Trophoblast cell (in vitro differentiated cells and primary cell): ENCODE data around the gene CORO6.
A peak's percentile ranks its signal among the peaks of the same experiment; 100 is the strongest.

Experiments
- DNase-seq, 2 donors: peaks; one replicate each; pipeline ENCODE4 v3.0.0-alpha.2; 2016
- H2AFZ ChIP-seq: 2 replicates; pipeline ENCODE4 v1.6.1; 2013; ENCODE audit warnings: low read length, moderate library complexity, mild to moderate bottlenecking; ENCODE audit not compliant: insufficient read depth, poor library complexity
- H2AK5ac ChIP-seq: 2 replicates; pipeline ENCODE4 v1.6.1; 2013; ENCODE audit warnings: mild to moderate bottlenecking, low read length
- H2BK120ac ChIP-seq: 2 replicates; pipeline ENCODE4 v1.6.1; 2013; ENCODE audit warnings: low read length, mild to moderate bottlenecking, moderate library complexity; ENCODE audit not compliant: insufficient read depth, poor library complexity
- H2BK12ac ChIP-seq: 2 replicates; pipeline ENCODE4 v1.6.1; 2013; ENCODE audit warnings: mild to moderate bottlenecking, low read length, moderate library complexity
- H2BK5ac ChIP-seq: 2 replicates; pipeline ENCODE4 v1.6.1; 2013; ENCODE audit warnings: low read length, low read depth, moderate library complexity, mild to moderate bottlenecking; ENCODE audit not compliant: poor library complexity
- H3K14ac ChIP-seq: 2 replicates; pipeline ENCODE4 v1.6.1; 2013; ENCODE audit warnings: mild to moderate bottlenecking, low read length
- H3K18ac ChIP-seq: 2 replicates; pipeline ENCODE4 v1.6.1; 2013; ENCODE audit warnings: mild to moderate bottlenecking, low read length
- H3K23ac ChIP-seq: 2 replicates; pipeline ENCODE4 v1.6.1; 2013; ENCODE audit warnings: low read length
- H3K27ac ChIP-seq: 2 replicates; pipeline ENCODE4 v1.5.1; 2013; ENCODE audit warnings: low read depth, mild to moderate bottlenecking, inconsistent platforms, low read length, moderate library complexity
- H3K27me3 ChIP-seq: 2 replicates; pipeline ENCODE4 v1.6.1; 2013; ENCODE audit warnings: inconsistent platforms, mild to moderate bottlenecking, low read length, moderate library complexity; ENCODE audit not compliant: insufficient read depth
- H3K36me3 ChIP-seq, 2 experiments: 1 replicate in 1 of 2; 2 replicates in 1 of 2; pipeline ENCODE4 v1.6.1; 2013; ENCODE audit warnings: low read length in 2 of 2, mild to moderate bottlenecking in 2 of 2, moderate library complexity in 1 of 2; ENCODE audit not compliant: insufficient read depth in 2 of 2, control insufficient read depth in 1 of 2
- H3K4ac ChIP-seq: 2 replicates; pipeline ENCODE4 v1.6.1; 2013; ENCODE audit warnings: low read depth, mild to moderate bottlenecking, low read length, moderate library complexity
- H3K4me1 ChIP-seq, 2 experiments: 1 replicate in 1 of 2; 2 replicates in 1 of 2; pipeline ENCODE4 v1.6.1; 2013; ENCODE audit warnings: low read length in 2 of 2, mild to moderate bottlenecking in 2 of 2, moderate library complexity in 1 of 2; ENCODE audit not compliant: insufficient read depth in 2 of 2, control insufficient read depth in 1 of 2
- H3K4me2 ChIP-seq: 2 replicates; pipeline ENCODE4 v1.6.1; 2013; ENCODE audit warnings: inconsistent platforms, mild to moderate bottlenecking, low read length, moderate library complexity
- H3K4me3 ChIP-seq: 2 replicates; pipeline ENCODE4 v1.5.1; 2013; ENCODE audit warnings: mild to moderate bottlenecking, low read depth, low read length, inconsistent platforms
- H3K79me1 ChIP-seq: one replicate; pipeline ENCODE4 v1.6.1; 2013; ENCODE audit warnings: low read length
- H3K79me2 ChIP-seq: 2 replicates; pipeline ENCODE4 v1.6.1; 2013; ENCODE audit warnings: low read length, mild to moderate bottlenecking; ENCODE audit not compliant: control insufficient read depth, insufficient read depth, poor library complexity
- H3K9ac ChIP-seq: 2 replicates; pipeline ENCODE4 v1.6.1; 2013; ENCODE audit warnings: mild to moderate bottlenecking, low read length
- H3K9me3 ChIP-seq: 2 replicates; pipeline ENCODE4 v1.6.1; 2013; ENCODE audit warnings: low read depth, mild to moderate bottlenecking, control low read depth, inconsistent platforms, low read length; ENCODE audit not compliant: insufficient read depth
- H4K12ac ChIP-seq: 2 replicates; pipeline ENCODE4 v1.6.1; 2013; ENCODE audit warnings: low read depth, mild to moderate bottlenecking, low read length, moderate library complexity
- H4K8ac ChIP-seq: 2 replicates; pipeline ENCODE4 v1.6.1; 2013; ENCODE audit warnings: low read depth, mild to moderate bottlenecking, low read length, moderate library complexity
- H4K91ac ChIP-seq: one replicate; pipeline ENCODE4 v1.6.1; 2013; ENCODE audit warnings: low read depth, mild to moderate bottlenecking, low read length, moderate library complexity
- WGBS: extraction: QIAGEN DNeasy Blood & Tissue Kit; methylation state at CpG from one replicate; pipeline ENCODE4 v1.1.7; 2013; ENCODE audit warnings: missing lambda C conversion rate; ENCODE audit not compliant: insufficient read length, insufficient coverage; ENCODE audit errors: extremely low coverage; 5-methylcytosine and 5-hydroxymethylcytosine counted together

CORO6 gene

DNA sequence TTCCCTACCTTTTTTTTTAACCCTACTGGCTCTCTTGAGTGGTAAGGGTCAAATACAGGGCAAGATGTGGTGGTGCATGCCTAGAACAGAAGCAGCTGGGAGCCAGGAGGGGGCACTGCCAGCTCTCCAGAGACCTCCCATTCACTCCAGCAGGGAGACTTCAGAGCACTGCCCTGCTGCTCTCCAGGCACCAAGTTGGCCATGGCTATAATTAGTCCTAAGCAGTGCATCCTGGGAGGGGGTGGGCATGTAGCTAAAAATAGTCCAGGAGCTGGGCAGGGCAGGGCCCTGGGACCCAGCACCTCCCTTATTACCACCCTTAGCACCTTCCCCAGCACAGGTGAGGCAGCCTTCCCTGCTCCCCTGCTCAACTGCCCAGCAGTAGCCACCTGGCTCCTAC is 3.5 kb downstream of the CORO6 start:
- peaks cover 47 to 62% of the 10 kb centered on the region in 2 experiments for H3K4me1 ChIP-seq
- no peak overlapping the region for H3K4me3 ChIP-seq
- no peaks in the 10 kb centered on the region for H3K36me3 ChIP-seq
- H3K18ac ChIP-seq: no peak overlapping the region
- no peak overlapping the region for H3K4me2 ChIP-seq
- H2BK120ac ChIP-seq: no peak overlapping the region
- peaks cover 3% of the 10 kb centered on the region for H3K79me2 ChIP-seq
- H4K12ac ChIP-seq: no peak overlapping the region
- H2AFZ ChIP-seq: no peak overlapping the region
- H2AK5ac ChIP-seq: no peak overlapping the region
- no peak overlapping the region for H2BK5ac ChIP-seq
- H2BK12ac ChIP-seq: peak overlapping the region; percentile 19
- peaks cover 16% of the 10 kb centered on the region for H3K79me1 ChIP-seq
- no peak overlapping the region for H4K8ac ChIP-seq
- H3K9ac ChIP-seq: no peak overlapping the region
- H3K4ac ChIP-seq: no peak overlapping the region
- peaks cover 5% of the 10 kb centered on the region for H3K9me3 ChIP-seq
- H3K23ac ChIP-seq: no peak overlapping the region
- peak in 1 of 2 donors; percentile 51 for DNase-seq
- peak overlapping the region; percentile 1 for H4K91ac ChIP-seq
- H3K27ac ChIP-seq: no peak overlapping the region
- H3K14ac ChIP-seq: no peak overlapping the region
- H3K27me3 ChIP-seq: peaks cover 16% of the 10 kb centered on the region

DNA sequence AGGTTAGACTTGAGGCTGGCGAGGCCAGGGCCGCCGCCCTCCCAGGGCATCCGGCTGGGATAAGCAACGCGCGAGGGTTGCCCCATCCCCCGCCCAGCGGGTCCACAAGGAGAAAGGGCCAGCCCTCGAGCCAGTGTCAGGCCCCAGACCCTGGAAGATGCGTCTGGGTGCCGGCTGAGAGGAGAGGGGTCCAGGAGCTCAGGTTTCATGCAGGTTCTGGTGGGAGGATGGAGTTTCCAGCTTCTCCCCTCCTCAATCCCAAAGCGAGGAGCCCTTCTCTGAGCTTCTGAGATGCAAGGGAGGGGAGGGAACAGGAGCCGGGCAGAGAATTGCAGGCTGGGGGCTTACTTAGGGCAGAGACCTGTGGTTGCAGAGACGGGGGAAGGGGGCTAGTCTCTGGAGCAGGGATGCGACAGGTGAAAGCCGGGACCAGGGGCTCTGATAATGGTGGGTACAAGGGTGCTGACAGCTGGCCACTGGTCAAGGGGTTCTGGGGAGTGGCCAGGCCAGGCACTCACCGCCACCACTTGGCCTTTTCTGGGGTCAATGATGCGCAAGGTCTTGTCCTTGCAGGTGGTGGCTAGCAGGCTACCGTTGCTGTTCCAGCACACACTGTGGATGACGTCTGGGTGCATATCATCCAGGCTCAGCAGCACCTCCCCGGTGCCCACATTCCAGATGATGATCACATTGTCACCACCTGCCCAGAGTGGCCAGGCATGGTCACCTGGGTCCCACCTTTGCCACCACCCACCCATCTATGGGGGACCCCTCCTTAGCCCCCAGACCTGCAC is 4.2 kb downstream of the CORO6 start:
- no peak for DNase-seq
- Histone ChIP-seq H3K14ac (no peak overlapping the region), H2AFZ (peak overlapping the region; percentile 46), H3K23ac (no peak overlapping the region), H3K4ac (no peak overlapping the region), H3K4me1 (peaks cover 45 to 61% of the 10 kb centered on the region in 2 experiments), H4K91ac (no peak overlapping the region), H3K4me3 (no peak overlapping the region), H3K9ac (no peak overlapping the region), H3K18ac (no peak overlapping the region), H2BK120ac (no peak overlapping the region), H3K79me1 (peaks cover 17% of the 10 kb centered on the region), H4K8ac (no peak overlapping the region), H2BK12ac (peak overlapping the region; percentile 38), H3K4me2 (peak overlapping the region; percentile 63), H4K12ac (no peak overlapping the region), H3K27ac (no peak overlapping the region), H2BK5ac (no peak overlapping the region), H3K27me3 (peaks cover 16% of the 10 kb centered on the region), H3K36me3 (no peaks in the 10 kb centered on the region), H3K9me3 (peaks cover 5% of the 10 kb centered on the region), H2AK5ac (peak overlapping the region; percentile 7), H3K79me2 (peaks cover 3% of the 10 kb centered on the region)
- no CpG with 5 or more reads among the region's 22 CpGs for WGBS

DNA sequence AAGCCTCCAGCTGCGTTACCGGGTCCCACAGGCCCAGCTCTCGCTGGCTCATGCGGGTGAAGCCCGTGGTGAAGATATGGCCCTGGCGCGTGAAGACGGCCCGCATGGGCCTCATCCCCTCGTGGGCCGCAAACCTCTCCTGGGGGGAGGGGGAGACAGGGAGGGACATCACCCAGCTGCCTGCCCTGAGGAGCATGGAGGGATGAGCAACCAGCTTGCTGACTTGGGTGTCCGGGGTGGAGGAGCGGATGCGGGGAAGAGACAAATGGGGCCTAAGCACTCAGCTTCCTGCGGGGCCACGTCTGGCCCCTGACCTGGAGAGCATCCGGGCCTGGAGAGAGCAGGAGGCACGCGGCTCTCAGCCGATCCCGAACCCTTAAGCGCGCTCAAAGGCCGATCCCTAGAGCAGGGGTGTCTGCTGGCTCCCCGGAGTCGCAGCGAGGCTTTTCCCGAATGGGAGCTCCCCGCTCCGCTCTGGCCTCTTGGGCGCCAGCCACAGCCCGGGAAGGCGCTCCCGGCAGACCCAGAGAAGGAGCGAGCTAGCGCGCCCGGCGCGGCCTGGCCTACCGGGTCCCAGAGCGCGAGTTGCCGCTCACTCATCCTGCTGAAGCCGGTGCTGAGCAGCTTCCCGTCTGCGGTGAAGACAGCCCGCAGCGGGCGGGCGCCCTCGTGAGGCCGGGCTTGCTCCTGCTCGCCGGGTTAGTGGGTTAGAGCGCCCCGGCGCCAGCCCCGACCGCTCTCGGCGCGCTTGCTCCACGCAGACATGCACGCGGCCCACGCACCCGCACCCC is 5.0 kb downstream of the CORO6 start:
- peak overlapping the region; percentile 3 for H4K8ac ChIP-seq
- peaks cover 9% of the 10 kb centered on the region for H3K9me3 ChIP-seq
- peak; percentile 78 for DNase-seq
- H3K79me2 ChIP-seq: peaks cover 3% of the 10 kb centered on the region
- H3K79me1 ChIP-seq: peaks cover 12% of the 10 kb centered on the region
- H3K36me3 ChIP-seq: no peaks in the 10 kb centered on the region
- H3K4me3 ChIP-seq: peak overlapping the region; percentile 20
- H3K4me2 ChIP-seq: peak overlapping the region; percentile 63
- H3K18ac ChIP-seq: no peak overlapping the region
- no peak overlapping the region for H2BK5ac ChIP-seq
- H3K4me1 ChIP-seq: peaks cover 40 to 58% of the 10 kb centered on the region in 2 experiments
- no peak overlapping the region for H2AK5ac ChIP-seq
- H3K23ac ChIP-seq: no peak overlapping the region
- peak overlapping the region; percentile 44 for H3K14ac ChIP-seq
- H3K4ac ChIP-seq: no peak overlapping the region
- peak overlapping the region; percentile 38 for H2BK12ac ChIP-seq
- H3K27ac ChIP-seq: no peak overlapping the region
- peak overlapping the region; percentile 47 for H2AFZ ChIP-seq
- peak overlapping the region; percentile 21 for H4K91ac ChIP-seq
- H4K12ac ChIP-seq: peak overlapping the region; percentile 47
- H3K27me3 ChIP-seq: peaks cover 16% of the 10 kb centered on the region
- WGBS: no CpG with 5 or more reads among the region's 68 CpGs
- peak overlapping the region; percentile 7 for H2BK120ac ChIP-seq
- H3K9ac ChIP-seq: no peak overlapping the region

DNA sequence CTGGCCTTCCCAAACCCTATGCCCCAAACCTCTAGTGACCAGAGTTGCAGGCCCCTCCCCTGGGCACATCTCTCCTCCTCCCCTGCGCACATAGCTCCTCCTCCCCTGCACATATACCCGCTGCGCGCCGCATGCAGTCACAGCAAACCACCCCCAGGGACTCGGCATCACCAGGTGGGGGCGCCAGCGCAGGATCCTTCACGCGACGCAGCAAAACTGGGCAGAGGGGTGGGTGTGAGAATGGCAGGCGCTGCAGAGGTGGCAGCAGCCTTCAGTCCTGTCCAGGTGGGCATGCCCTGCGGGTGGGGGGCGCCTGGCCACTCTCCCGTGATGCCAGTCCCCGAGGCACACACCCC is 5.6 kb downstream of the CORO6 start:
- Histone ChIP-seq H3K79me2 (no peaks in the 10 kb centered on the region), H3K18ac (no peak overlapping the region), H2AK5ac (no peak overlapping the region), H3K27me3 (peaks cover 16% of the 10 kb centered on the region), H4K12ac (no peak overlapping the region), H2AFZ (no peak overlapping the region), H3K79me1 (peaks cover 8% of the 10 kb centered on the region), H3K23ac (no peak overlapping the region), H3K4me3 (peak overlapping the region; percentile 20), H3K14ac (no peak overlapping the region), H3K4me1 (peaks cover 40 to 53% of the 10 kb centered on the region in 2 experiments), H4K91ac (no peak overlapping the region), H3K9me3 (peaks cover 13% of the 10 kb centered on the region), H3K4me2 (peak overlapping the region; percentile 63), H2BK120ac (no peak overlapping the region), H3K4ac (no peak overlapping the region), H3K27ac (no peak overlapping the region), H3K36me3 (no peaks in the 10 kb centered on the region), H2BK12ac (no peak overlapping the region), H3K9ac (no peak overlapping the region), H2BK5ac (no peak overlapping the region), H4K8ac (no peak overlapping the region)
- peak; percentile 76 to 85 for DNase-seq
- no CpG with 5 or more reads among the region's 16 CpGs for WGBS
